HG03469 (cell line): ENCODE results near the gene GCC2.
"Not testable (repeated sequence)": the region's sequence is repeated elsewhere in the genome, so short reads cannot be mapped to it uniquely, and the experiment has no call there.

Source experiments
- ATAC-seq: cut with Tn5 transposase; IDR thresholded peaks from one replicate; pipeline ENCODE4 v1.9.1; 2021; ENCODE audit warnings: mild to moderate bottlenecking, moderate library complexity, moderate number of reproducible peaks; ENCODE audit not compliant: unreplicated experiment

Gene GCC2

DNA sequence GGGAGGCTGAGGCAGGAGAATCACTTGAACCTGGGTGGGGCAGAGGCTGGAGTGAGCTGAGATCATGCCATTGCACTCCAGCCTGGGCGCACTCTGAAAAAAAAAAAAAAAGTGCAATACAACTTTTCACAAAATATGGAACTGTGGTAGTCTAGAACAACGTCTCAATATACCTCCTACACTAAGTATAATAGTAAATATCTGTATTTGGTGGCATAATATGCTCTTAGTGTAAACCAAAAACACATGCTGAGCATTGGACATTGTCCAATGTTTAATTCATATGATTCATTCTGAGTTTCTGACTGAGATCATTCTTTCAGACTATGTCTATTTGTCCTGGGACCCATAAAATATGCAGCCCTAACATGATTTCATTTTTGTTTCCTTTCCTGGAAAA, 65.5 kb downstream of the GCC2 start:
- not testable (repeated sequence) for ATAC-seq

DNA sequence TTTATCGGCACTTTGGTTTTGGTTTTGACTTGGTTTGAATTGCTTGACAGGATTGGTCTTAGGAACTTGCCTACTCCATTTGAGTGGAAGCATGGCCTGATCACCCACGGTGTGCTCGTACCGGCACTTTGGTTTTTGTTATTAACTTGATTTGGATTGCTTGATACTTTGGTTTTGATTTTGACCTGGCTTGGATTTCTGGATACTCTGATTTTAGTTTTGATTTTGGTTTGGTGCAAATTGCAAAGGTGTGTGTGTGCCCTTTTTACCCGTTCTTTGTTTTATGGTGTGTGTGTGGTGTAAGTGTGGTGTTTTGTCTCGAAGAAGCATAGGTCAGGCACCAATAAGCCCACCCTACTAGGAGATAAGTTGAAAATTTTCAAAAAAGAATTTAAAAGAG, 75.7 kb downstream of the GCC2 start:
- not testable (repeated sequence) for ATAC-seq

GRCh38 chr2:108525258-108525657, 76.3 kb downstream of the GCC2 start:
- ATAC-seq = not testable (repeated sequence)

DNA sequence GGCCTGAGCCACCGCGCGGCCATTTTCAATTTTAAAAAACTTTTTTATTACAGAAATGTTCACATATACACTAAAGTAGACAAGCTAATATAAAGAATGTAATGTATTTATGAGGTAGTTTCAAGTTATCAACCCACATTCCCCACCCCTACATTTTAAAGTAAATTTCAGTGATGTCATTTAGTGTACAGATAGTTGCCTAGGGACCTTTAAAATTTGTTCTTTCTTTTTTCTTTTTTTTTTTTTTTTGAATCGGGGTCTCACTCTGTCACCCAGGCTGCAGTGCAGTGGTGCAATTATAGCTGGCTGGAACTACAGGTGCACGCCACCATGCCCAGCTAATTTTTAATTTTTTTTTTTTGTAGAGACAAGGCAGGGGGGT, 82.7 kb downstream of the GCC2 start:
- ATAC-seq = no peak

GRCh38 chr2:108533832-108534583, 85.0 kb downstream of the GCC2 start, which contains the start of gene LIMS1:
Gene LIMS1, plus strand, starts transcription at chr2:108534470. Its CDS starts 93 bp downstream, at chr2:108534563.
- peak; percentile 82 for ATAC-seq

- peak; percentile 13 for ATAC-seq
These were observed 85.8 kb downstream of the GCC2 start for GRCh38 chr2:108534584-108535356.

GRCh38 chr2:108535357-108535631, 86.3 kb downstream of the GCC2 start:
- ATAC-seq = no peak

GRCh38 chr2:108536133-108536780, 87.3 kb downstream of the GCC2 start:
- no peak for ATAC-seq

DNA sequence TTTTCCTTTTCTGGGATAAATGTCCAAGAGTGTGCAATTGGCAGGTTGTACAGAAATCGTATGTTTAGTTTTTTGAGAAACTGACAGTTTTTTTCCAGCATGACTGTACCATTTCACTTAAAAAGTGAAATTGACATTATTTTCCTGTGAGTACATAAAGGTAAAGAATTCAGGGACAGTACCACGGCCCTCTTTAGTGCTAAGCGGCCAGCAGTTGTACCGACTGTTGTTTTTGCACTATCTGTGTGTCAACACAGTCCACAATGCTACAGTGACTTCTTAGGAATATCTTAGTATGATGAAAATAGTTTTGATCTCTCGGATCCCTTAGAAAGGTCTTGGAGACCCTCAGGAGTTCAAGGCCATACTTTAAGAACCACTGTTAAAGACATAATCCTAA, 87.9 kb downstream of the GCC2 start:
- ATAC-seq = no peak

DNA sequence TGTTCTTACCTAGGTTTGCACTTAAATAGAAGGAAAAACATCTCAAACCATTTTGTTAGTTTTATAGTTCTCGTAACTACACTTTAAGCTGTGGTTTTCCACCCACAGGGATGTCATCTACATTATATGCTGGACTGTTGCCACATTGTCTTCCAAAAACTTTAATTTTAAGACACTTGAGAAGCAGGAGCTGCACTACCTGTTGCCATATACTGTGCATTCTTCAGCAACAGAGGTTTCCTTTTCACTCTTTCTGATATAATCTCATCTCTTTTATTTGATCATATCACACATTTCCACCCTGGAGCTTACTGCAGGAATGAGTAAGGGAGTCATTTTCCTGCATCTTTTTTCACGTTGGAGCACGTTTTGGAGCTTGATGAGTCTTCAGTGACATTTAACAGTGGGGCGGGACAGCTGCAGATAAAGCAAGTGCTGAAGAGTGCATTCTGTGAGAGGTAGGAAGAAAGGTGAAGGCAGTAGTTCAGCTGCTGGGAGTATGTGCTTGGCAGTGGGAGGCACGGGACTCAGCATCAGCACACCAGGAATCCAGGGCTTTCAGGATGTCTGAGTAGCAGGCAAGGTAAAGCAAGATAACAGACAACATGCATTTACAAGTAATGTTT, 89.1 kb downstream of the GCC2 start:
- ATAC-seq = no peak

- ATAC-seq = no peak
These were observed 92.4 kb downstream of the GCC2 start for GRCh38 chr2:108541451-108541850.

DNA sequence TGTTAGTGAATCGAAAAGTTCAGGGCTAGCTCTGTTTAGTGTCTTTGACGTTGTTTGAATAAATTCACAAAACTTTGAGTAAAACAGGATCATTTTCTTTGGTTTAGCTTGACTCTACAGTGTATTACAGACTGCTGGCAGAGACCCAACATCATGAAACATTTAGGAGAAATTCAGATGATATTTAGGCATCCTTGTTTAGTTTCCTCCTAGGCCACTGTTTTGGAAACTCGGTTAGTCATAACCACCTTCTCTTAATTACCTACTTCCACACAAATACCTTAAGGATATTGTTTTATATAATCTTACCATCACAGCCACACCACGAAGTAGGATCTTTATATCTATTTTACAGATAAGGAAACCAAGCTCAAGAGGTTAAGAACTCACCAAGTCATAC, 93.1 kb downstream of the GCC2 start:
- ATAC-seq = no peak

- no peak for ATAC-seq
These were observed 98.6 kb downstream of the GCC2 start for GRCh38 chr2:108547606-108548005.

- no peak for ATAC-seq
These were observed 99.4 kb downstream of the GCC2 start for GRCh38 chr2:108548208-108549003.

- no peak for ATAC-seq
These were observed 103.6 kb downstream of the GCC2 start for GRCh38 chr2:108552566-108552965.

- ATAC-seq = no peak
These were observed 104.4 kb downstream of the GCC2 start for GRCh38 chr2:108553209-108553919.

GRCh38 chr2:108554528-108554927, 105.5 kb downstream of the GCC2 start:
- no peak for ATAC-seq

DNA sequence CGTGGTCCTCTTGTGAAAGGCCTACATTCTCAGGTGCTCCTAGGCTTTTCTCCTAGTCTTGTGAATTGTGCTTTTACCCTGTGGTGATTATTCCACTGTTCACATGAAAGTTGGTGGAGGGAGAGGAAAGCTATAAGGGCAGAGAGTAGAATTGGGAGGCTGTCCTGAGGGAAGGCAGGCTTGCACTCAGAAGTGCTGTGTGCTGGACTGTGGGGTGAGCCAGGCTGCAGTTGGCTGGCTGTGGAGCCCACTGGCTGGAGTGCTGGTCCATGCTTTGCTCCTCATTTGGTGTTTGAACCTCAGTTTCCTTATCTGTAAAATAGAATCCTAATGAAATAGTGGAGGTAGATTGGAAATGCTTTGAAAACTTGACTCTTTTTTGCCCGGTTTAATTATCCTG, 106.6 kb downstream of the GCC2 start:
- no peak for ATAC-seq

DNA sequence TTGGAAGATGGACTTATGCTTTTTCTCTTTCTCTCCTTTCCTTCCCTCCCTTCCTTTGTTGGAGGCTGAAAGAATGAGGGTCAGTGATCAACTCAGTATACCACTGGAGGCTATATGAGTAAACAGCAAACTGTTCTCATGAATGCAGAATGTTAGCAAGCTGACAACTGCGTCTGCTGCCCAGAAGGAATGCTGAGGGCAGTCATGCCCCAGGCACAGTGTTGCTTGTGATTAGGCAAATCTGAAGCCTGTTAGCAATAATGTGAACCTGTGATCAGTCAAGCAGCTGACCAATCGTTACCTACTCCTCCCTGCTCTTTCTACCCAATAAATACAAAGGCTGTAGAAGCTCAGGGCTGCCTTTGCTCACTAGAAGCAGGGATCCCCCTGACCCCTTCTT, 107.6 kb downstream of the GCC2 start:
- ATAC-seq = not testable (repeated sequence)
